GM18498 (cell line): Measurements from ENCODE around the gene MAP4K2.

Experiments
- ATAC-seq: cut with Tn5 transposase; IDR thresholded peaks from one replicate; pipeline ENCODE4 v1.9.1; 2021; ENCODE audit warnings: mild to moderate bottlenecking, moderate library complexity; ENCODE audit not compliant: unreplicated experiment

Gene MAP4K2

GRCh38 chr11:64771861-64772260, 31.2 kb downstream of the MAP4K2 start:
- no peak for ATAC-seq

DNA sequence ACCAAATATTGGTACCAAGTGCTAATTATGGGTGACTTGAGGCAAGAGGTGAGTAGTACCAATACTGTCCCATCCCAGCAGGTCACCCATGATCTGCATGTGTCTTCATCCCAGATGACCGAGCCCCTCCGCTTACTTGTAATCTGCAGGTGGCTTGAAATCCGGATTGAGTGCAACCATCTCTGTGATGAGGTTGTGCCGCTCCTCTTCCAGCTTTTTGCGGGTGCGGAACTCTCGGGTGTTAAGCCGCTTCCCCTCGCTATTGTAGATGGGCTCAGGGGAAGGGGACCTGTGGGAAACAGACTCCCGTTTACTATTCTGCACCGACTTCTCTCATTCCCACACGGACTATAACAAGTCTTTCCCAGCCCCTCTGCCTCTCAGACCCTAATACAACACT, 32.9 kb downstream of the MAP4K2 start:
- no peak for ATAC-seq

DNA sequence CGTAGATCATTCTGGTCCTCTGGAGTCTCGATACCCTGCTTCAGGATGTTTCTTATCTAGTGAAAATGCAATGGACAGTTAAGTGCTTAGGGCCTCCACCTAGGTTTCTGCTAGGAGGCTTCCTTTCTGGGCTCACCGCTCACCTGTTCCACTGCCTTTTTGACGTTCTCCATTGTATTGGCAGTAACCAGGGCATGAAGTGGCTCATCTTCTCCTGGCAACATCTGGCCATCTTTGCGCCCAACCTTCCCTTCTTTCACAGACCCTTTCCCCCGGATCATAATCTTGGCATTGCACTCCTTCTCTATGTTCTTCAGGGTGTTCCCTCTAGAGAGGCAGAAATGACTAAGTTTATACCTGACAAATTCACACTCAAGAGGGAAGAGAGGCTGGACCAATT, 33.7 kb downstream of the MAP4K2 start:
- no peak for ATAC-seq

DNA sequence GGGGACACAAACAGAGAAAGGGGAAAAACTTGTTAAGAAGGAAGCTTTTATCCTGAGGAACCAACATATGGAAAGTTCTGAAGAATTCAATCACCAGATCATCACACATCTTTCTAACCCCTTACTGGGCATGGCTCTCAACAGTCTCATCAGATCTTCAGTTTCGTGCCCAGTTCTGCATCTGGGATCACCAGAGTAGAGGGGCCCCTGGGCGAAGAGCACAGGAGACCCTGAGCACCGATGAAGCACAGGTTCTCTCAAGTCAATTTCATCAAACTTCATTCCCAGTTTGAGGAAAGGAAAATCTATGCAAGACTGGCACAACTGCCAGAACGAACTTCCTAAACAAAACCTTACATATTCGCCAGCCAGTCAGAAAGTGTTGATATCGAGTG, 34.7 kb downstream of the MAP4K2 start:
- no peak for ATAC-seq

DNA sequence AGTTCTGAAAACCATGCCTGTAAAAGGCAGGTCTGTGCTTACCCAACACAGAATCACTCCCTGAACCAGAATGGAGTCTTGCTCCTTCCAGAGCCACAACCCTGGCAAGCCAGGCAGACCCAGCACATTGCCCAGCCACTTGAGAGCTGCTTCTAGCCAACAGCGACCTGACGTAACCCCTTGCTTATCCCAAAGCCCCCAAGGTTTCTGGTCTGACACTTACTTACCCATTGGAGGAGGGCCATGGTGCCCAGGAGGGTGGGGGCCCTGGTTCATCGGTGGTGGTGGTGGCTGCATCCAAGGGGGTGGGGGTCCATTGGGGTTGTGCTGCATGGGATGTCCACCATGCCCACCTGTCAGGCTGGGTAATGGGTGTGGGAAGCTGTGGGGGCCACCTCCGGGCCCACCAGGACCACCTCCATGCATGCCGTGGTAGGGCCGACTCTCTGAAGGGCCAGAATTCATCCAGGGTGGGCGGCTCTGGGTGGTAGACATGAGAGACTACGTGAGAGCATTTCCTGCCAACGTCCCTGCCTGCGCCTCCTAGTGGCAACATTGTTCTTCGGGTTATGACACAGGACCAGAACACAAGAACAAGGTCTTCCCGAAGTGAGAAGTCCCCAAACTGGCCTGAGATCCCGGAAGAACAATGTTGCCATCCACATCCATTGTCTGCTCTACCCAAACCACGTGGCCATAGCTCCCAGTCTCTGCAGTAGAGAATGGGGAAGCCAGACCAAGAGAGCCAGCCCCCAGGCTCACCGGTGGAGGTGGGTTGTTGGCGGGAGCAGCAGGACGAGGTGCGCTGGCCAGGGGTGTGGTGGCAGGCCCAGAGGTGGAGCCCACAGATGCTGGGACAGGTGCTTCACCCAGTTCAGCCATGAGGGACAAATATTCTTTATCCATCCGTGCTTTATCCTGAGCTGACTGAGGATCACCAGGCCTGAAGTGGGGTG, 35.4 kb downstream of the MAP4K2 start:
- ATAC-seq: no peak

DNA sequence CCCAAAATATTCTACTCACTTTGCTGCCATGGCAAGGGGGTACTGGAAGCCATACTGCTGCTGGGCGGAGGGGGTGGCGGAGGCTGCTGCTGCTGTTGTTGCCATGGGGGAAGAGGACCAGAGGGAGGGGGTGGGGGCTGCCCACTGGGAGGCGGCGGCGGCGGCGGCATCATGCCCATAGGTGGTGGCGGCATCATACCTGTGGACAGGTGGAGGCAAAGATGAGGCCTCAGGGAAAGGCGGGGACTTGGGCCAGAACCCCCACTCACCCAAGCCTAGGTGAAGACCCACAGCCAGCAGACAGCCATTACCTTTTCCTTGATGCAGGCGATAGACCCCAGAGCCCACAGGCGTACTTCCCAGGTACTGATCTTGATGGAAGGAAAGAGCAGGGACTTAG, 36.1 kb downstream of the MAP4K2 start:
- ATAC-seq: no peak

DNA sequence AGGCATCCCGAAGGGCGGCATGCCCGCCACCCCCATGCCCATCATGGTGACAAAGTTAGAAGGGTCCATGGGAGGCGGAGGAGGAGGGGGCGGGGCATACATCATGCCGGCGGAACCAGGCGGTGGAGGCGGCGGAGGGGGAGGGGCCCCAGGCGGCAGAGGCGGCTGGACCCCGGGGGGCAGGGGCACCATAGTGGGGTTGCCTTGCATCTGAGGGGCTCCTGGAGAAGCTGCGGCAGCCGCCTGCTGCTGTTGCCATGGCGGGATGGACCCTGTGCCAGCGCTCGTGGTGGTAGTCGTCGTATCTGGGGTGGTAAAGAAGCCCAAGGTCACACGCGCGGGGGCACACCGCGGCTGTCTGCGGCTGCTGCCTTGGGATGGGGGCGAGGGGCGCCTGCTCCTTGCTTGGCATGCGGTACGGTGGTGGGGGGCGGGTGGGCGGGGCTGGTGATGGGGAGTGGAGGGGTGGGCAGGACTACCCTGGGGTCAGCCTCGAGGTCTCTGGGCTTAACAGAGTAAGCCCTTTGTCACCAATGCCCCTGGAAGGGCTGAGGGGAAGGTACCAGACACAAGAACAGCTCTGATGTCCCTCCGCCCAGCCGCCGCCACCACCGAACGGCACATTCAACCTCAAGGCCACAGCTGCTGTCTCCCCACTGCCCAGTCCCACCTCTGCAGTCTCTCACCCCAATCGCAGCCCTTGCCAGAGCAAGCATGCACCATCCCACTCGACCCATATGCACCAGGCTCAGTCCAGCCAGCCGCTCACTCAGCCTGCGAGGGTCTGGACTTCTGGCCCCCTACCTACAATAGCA, 37.0 kb downstream of the MAP4K2 start:
- ATAC-seq: no peak

- ATAC-seq: no peak
Observed at GRCh38 chr11:64765291-64765850, 37.6 kb downstream of the MAP4K2 start.

DNA sequence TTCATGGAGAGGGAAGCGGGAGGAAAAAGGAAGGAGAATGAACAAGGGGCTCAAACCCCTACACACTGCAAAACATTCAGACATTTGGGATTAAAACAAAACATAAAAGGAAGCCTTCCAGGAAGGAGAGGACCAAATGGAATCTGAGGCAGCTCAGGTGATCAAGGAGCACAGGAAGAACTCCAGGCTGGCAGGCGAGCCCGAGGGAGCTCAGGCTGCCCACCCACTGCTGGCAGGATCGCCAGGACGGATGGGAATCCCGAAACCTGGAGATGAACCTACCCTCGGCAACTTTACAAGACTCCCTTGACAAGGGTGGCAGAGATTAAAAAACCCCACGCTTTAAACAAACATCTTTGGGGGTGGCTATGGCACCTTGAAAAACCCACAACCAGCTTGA, 38.3 kb downstream of the MAP4K2 start:
- no peak for ATAC-seq

DNA sequence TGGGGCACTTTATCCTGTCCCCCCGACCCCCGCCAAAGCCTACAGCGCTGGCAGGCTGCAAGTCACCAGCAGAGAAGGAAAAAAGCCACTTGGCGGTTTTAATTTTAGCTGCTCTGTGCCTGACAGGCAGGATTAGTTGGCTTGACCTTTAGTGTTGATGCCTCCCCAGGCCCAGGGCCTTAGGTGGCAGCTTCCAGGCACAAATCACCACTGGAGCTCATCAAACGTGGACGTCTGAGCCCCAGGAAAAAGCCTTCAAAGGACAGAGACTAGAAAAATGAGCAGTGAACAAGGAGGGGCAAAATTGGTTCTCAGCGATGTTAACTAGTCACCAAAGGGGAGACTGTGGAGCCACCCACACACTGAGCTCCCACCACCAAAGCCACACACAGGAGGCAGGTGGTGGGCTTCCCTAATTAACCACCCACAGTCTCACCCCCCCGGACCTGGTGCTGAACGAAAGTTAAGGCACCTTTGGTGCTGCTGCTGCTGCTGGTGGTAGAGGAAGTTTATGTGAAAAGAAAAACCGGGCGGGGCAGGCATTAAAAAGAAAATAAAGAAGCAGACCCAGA, 38.9 kb downstream of the MAP4K2 start:
- ATAC-seq: no peak

- no peak for ATAC-seq
Observed at GRCh38 chr11:64763526-64764039, 39.4 kb downstream of the MAP4K2 start.

DNA sequence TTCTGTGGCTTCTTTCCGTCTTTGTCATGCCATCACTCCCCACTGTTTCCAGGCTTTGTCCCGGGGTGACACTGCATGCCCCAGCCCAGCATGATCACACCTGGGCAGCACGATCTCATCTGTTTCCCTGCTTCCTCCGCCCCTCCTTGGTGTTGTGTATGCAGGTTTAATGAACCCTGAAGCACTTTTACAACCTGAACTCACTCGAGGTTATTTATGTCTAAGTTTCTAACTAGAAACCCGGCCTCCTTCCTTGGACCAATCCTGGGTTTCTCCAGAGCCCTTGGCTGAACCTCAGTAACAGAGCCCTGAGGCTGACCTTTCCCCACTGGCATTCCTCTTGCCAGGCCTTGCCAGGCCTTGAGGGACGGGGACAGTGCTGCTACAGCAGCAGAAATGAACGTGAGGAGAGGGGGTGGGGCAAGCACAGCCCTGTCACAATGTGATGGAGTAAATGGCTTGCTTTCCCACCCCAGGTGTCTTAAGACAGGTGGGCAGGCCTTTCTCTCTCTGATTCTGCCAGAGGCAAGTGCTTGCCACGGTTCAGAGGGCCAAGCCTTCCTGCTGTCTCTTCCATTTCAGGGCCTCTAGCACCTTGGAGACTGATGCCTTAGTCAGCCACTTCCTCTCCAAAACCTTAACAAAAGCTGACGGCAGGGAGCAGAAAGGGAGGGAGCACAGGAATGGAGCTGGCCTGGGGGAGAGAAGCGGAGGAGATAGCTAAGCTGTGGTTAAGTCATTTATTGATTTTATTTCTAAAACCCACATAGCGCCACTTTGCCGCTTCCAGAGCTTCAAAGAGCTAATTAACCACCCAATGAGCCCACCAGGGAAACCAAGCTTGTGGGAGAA, 40.1 kb downstream of the MAP4K2 start:
- ATAC-seq: no peak

DNA sequence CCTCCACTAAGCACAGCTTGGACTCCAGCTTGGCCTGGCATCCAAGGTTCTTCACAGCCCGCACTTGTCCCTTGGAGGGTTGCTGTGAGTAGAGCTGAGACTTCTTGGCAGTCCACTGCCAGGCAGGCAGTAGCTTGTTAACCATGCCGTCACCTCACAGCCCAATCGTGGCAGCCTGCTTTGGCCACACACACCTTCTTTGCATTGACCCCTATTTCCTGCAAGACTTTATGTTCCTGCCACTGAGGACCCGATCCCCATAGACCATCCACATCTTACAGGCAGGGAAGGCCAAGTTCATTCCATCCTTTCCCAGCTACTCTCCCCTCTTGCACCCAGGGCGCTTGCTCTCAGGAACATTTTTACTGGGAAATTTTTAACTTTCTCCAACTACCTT, 40.7 kb downstream of the MAP4K2 start:
- ATAC-seq: no peak

GRCh38 chr11:64760759-64761420, 42.1 kb downstream of the MAP4K2 start:
- no peak for ATAC-seq

DNA sequence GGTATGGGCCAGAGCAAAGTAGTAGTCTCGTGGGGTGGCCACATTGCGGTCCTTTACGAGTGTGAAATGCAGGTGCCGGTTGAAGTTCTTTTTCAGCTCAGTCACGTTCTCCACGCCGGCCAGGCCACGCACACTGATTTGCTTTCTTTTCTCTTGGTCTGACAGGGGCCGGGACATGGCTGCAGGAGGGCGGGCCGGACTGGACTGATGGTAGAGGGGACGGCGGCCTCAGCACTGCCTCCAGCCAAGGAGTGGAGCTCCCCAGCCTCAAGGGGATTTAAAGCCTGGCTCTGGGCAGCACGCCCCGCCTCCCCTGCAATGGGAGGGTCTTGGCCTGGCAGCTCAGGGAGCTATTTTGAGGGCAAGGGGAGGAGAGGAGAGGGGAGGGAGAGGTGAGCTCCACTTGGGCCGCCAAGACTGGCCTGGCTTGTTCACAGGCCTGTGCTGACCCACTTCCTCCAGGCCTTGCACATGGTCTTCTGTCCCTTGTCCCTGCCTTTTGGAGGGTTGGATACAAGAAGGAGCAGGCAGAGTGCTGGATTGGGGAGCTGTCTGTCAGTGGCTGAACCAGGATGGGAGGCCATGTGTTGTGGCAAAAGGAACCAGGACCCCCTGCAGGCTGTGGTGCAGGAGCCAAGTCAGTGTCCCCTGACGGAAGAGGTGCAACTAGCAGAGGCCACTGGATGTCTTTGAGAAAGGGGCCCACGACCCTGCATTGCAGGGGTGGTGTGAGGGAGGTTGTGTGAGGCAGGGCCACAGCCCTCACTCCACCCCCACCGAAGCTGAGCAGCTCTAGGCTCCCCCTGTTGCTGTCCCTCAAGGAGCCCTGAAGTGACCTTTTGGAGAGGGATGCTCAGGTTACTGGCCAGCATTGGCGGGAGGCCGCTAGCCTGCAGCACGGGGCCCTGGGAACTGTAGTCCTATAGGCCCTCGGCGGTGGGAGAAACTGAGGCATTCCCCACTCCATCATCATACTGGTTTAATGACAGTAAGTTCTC, 43.0 kb downstream of the MAP4K2 start, which contains the start of gene PYGM:
Gene PYGM, minus strand, starts transcription at position 253 of the 998 bp plus-strand sequence. Its CDS starts 76 bp downstream, at position 177.
- ATAC-seq: no peak

DNA sequence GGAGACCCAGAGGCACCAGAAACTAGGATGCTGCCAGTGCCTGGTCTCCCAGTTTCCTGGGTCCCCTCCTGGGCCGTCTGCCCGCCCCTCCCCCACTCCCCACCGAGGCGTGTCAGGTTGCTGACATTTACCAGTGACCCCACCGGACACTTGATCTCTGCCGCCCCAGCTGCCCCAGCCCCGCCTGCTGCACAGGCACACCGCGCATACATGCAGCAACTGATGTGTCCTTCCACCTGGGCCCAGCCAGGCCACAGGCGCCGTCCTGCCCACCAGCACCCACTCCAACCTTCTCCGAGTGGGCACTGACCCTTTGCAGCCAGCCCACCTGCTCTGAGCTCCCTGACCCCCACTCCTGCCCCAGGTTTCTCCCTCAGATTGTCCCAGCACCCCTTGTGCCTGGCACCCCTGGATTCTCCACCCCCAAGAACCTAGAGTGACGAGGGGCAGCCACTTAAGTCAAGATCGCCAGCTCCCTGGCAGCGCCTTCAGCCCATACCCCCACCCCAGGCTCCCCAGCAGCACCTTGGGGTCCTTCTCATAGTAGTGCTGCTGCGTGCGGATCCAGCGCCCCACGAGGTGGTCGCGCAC, 43.8 kb downstream of the MAP4K2 start:
- ATAC-seq: no peak

GRCh38 chr11:64758330-64759079, 44.5 kb downstream of the MAP4K2 start:
- ATAC-seq: no peak
